ENCODE measurements around the gene DOP1A.

DNA sequence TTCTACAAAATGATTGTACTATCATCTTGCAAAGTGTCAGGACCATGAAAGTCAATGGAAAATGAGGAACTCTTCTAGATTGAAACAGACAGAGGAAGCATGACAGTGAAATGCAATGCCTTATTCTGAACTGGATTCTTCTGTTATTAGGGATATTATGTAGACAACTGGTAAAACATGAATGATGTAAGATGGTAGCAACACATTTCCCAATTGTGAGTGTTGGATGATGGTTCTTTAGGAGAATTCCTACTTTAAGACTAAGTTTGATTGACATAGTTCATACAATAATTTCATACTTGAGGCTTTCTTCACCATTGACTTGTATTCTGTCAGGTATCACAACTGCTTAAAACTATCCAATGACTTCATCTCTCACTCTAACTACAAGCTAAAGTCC lies 6.3 kb upstream of the DOP1A start:
- TF ChIP-seq, protein P1, sequence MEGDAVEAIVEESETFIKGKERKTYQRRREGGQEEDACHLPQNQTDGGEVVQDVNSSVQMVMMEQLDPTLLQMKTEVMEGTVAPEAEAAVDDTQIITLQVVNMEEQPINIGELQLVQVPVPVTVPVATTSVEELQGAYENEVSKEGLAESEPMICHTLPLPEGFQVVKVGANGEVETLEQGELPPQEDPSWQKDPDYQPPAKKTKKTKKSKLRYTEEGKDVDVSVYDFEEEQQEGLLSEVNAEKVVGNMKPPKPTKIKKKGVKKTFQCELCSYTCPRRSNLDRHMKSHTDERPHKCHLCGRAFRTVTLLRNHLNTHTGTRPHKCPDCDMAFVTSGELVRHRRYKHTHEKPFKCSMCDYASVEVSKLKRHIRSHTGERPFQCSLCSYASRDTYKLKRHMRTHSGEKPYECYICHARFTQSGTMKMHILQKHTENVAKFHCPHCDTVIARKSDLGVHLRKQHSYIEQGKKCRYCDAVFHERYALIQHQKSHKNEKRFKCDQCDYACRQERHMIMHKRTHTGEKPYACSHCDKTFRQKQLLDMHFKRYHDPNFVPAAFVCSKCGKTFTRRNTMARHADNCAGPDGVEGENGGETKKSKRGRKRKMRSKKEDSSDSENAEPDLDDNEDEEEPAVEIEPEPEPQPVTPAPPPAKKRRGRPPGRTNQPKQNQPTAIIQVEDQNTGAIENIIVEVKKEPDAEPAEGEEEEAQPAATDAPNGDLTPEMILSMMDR (IDR thresholded peaks at IDR 0.05) = no peak
- no peak for TF ChIP-seq POLR2AphosphoS5 (IDR thresholded peaks at IDR 0.05)
